ENCODE measurements around the gene UGCG. TPM values are rescaled to one million over a fixed set of nuclear protein-coding genes. Genes with fewer than 3 reads are reported as not detected.

The UGCG gene
- total and polyA plus RNA-seq, 10 of the 15 experiments (the other 5 are each of a cell fraction or from before 2014, with no cell fraction given), result 21.7 to 96.6 (median 48.9) TPM

DNA sequence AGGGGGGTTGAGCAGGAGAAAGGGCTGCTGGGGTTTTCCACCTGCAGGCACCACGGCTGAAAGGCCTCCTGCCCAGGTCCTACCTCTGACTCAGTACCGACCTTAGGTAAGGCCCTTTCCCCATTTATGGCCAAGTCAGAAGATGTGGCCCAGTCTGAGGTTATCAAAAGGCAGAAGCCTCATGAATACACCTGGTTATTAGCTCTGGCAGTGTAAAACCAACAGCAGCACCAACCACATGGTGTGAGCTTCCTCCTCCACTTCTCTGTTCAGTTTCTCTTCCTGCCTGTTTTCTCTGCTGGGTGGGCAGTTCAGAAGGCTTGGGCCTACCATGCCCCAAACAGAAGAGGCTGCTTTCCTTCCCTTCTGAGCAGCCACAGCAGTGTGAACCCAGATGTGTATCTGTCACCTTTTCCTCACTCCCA, 86.9 kb downstream of the UGCG start (continued):
- TF ChIP-seq TCF12 (IDR thresholded peaks at IDR 0.05; ENCODE audit: low read depth, low read length), result peak; percentile 80
- TF ChIP-seq RFX5 (IDR thresholded peaks at IDR 0.05; ENCODE audit: low read depth, low read length), result no peak
- TF ChIP-seq ZZZ3 (IDR thresholded peaks at IDR 0.05; ENCODE audit: control insufficient read depth, insufficient read length, low read depth), result no peak
- TF ChIP-seq NFYB (IDR thresholded peaks at IDR 0.05; ENCODE audit: insufficient read depth, low read depth, low read length), result no peak
- TF ChIP-seq BCL11A (IDR thresholded peaks at IDR 0.05; ENCODE audit: low read depth, low read length), result 0 out of 2 replicates have a peak, but pooled peaks have one; percentile 36
- peak in 1 of 2 experiments; percentile 92; a peak in 2 of 4 replicates for TF ChIP-seq ETV6 (conservative IDR thresholded peaks at IDR 0.05 in 1 of 2, IDR thresholded peaks at IDR 0.05 in 1 of 2; ENCODE audit: borderline replicate concordance in 1 of 2, low read depth in 1 of 2)
- TF ChIP-seq, protein P1, sequence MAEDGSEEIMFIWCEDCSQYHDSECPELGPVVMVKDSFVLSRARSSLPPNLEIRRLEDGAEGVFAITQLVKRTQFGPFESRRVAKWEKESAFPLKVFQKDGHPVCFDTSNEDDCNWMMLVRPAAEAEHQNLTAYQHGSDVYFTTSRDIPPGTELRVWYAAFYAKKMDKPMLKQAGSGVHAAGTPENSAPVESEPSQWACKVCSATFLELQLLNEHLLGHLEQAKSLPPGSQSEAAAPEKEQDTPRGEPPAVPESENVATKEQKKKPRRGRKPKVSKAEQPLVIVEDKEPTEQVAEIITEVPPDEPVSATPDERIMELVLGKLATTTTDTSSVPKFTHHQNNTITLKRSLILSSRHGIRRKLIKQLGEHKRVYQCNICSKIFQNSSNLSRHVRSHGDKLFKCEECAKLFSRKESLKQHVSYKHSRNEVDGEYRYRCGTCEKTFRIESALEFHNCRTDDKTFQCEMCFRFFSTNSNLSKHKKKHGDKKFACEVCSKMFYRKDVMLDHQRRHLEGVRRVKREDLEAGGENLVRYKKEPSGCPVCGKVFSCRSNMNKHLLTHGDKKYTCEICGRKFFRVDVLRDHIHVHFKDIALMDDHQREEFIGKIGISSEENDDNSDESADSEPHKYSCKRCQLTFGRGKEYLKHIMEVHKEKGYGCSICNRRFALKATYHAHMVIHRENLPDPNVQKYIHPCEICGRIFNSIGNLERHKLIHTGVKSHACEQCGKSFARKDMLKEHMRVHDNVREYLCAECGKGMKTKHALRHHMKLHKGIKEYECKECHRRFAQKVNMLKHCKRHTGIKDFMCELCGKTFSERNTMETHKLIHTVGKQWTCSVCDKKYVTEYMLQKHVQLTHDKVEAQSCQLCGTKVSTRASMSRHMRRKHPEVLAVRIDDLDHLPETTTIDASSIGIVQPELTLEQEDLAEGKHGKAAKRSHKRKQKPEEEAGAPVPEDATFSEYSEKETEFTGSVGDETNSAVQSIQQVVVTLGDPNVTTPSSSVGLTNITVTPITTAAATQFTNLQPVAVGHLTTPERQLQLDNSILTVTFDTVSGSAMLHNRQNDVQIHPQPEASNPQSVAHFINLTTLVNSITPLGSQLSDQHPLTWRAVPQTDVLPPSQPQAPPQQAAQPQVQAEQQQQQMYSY (CRISPR knock-in tag; IDR thresholded peaks at IDR 0.05), result no peak
- TF ChIP-seq POU2F2 (IDR thresholded peaks at IDR 0.05; ENCODE audit: borderline replicate concordance, low read depth, low read length), result peak; percentile 14; the same call in 1 of the 3 replicates
- no peak for TF ChIP-seq HDAC6 (IDR thresholded peaks at IDR 0.05; ENCODE audit: unreplicated experiment)
- peak; percentile 86 for TF ChIP-seq IKZF2 (IDR thresholded peaks at IDR 0.05)
- peak; percentile 33; the same call in 1 of the 2 replicates for TF ChIP-seq SMC3 (IDR thresholded peaks at IDR 0.05; ENCODE audit: borderline replicate concordance, low read length)
- TF ChIP-seq RUNX3 (IDR thresholded peaks at IDR 0.05; ENCODE audit: low read length), result peak; percentile 84
- TF ChIP-seq NFIC (IDR thresholded peaks at IDR 0.05; ENCODE audit: low read depth, low read length), result peak; percentile 55
- 0 out of 2 replicates have a peak, but pooled peaks have one; percentile 18 for TF ChIP-seq IRF4 (IDR thresholded peaks at IDR 0.05; ENCODE audit: low read depth, low read length)
- TF ChIP-seq NR2F1 (conservative IDR thresholded peaks at IDR 0.05), result peak; percentile 84
- peak; percentile 64 to 78; a peak in 2 of 4 replicates for TF ChIP-seq EP300 (IDR thresholded peaks at IDR 0.05; ENCODE audit: borderline replicate concordance in 1 of 2, control insufficient read depth in 1 of 2, low read depth in 2 of 2, low read length in 2 of 2)

Data from GM12878 (cell line).